ENCODE data around the gene TK2.
"Not testable (repeated sequence)": the region's sequence is repeated elsewhere in the genome, so short reads cannot be mapped to it uniquely, and the experiment has no call there.

Gene TK2

GRCh38 chr16:66519482-66520373, 30.2 kb downstream of the TK2 start:
- DNase-seq (ENCODE audit: low read depth, low spot score): no peak

GRCh38 chr16:66517586-66518263, 32.2 kb downstream of the TK2 start:
- no peak for DNase-seq (ENCODE audit: low read depth, low spot score)

GRCh38 chr16:66516808-66517585, 32.9 kb downstream of the TK2 start:
- peak; percentile 28 for DNase-seq (ENCODE audit: low read depth, low spot score)

GRCh38 chr16:66516509-66516807, 33.5 kb downstream of the TK2 start:
- no peak for DNase-seq (ENCODE audit: low read depth, low spot score)

GRCh38 chr16:66515596-66516508, 34.1 kb downstream of the TK2 start:
- no peak for DNase-seq (ENCODE audit: low read depth, low spot score)

GRCh38 chr16:66514980-66515595, 34.8 kb downstream of the TK2 start:
- not testable (repeated sequence) for DNase-seq (ENCODE audit: low read depth, low spot score)

- DNase-seq (ENCODE audit: low read depth, low spot score): not testable (repeated sequence)
Observed at GRCh38 chr16:66514391-66514790, 35.5 kb downstream of the TK2 start.

- DNase-seq (ENCODE audit: low read depth, low spot score): no peak
Observed at GRCh38 chr16:66513111-66513723, 36.7 kb downstream of the TK2 start.

- no peak for DNase-seq (ENCODE audit: low read depth, low spot score)
Observed at GRCh38 chr16:66512272-66513110, 37.4 kb downstream of the TK2 start.

GRCh38 chr16:66511602-66512271, 38.2 kb downstream of the TK2 start:
- DNase-seq (ENCODE audit: low read depth, low spot score): no peak

- no peak for DNase-seq (ENCODE audit: low read depth, low spot score)
Observed at GRCh38 chr16:66510711-66511601, 39.0 kb downstream of the TK2 start.

- DNase-seq (ENCODE audit: low read depth, low spot score): no peak
Observed at GRCh38 chr16:66510298-66510697, 39.6 kb downstream of the TK2 start.

- DNase-seq (ENCODE audit: low read depth, low spot score): no peak
Observed at GRCh38 chr16:66509576-66509975, 40.3 kb downstream of the TK2 start.

GRCh38 chr16:66508914-66509496, 40.9 kb downstream of the TK2 start:
- no peak for DNase-seq (ENCODE audit: low read depth, low spot score)

GRCh38 chr16:66508248-66508913, 41.5 kb downstream of the TK2 start:
- DNase-seq (ENCODE audit: low read depth, low spot score): no peak

- DNase-seq (ENCODE audit: low read depth, low spot score): no peak
Observed at GRCh38 chr16:66507731-66508239, 42.1 kb downstream of the TK2 start.

GRCh38 chr16:66503612-66504011, 46.3 kb downstream of the TK2 start:
- DNase-seq (ENCODE audit: low read depth, low spot score): no peak

Measured in activated CD4-positive, CD25-positive, alpha-beta regulatory T cell treated with anti-CD3 and anti-CD28 coated beads, Interleukin-2, amount 50 U/mL, for 16 hours (primary cell).